ENCODE measurements around the gene ETV6. TPM values are rescaled to one million over a fixed set of nuclear protein-coding genes. Genes with fewer than 3 reads are reported as not detected.

Gene ETV6
- total RNA-seq, 6 experiments from 2014 or later = 7.2 to 28.3 (median 11.0) TPM

GRCh38 chr12:11754256-11754655 is 104.8 kb downstream of the ETV6 start:
- Histone ChIP-seq H3K27me3 (no peaks in the 10 kb centered on the region), H3K4me3 (no peak overlapping the region), H3K27ac (no peak overlapping the region), H3K9me3 (no peaks in the 10 kb centered on the region), H3K36me3 (peaks cover 0 to 10% (median 3%) of the 10 kb centered on the region in 4 donors), H3K4me1 (peaks cover 0 to 8% (median 0%) of the 10 kb centered on the region in 4 donors)
- TF ChIP-seq CTCF (IDR thresholded peaks at IDR 0.05) = no peak
- no peak for TF ChIP-seq POLR2A (IDR thresholded peaks at IDR 0.05)
- intact Hi-C loops (cut with DNase I) = no loop called here
- ATAC-seq (no peak), DNase-seq (no peak)
- WGBS (ENCODE audit: insufficient coverage, low coverage, low lambda C conversion rate, missing lambda C conversion rate) = 69% methylated on average over 4 of the region's 4 CpGs

- DNase-seq = no peak
- no peak overlapping the region for H3K27ac ChIP-seq
- ATAC-seq = no peak
- intact Hi-C loops (cut with DNase I) = no loop called here
- H3K27me3 ChIP-seq = no peaks in the 10 kb centered on the region
- peaks cover 0 to 10% (median 3%) of the 10 kb centered on the region in 4 donors for H3K36me3 ChIP-seq
- H3K4me3 ChIP-seq = no peak overlapping the region
- no peaks in the 10 kb centered on the region for H3K9me3 ChIP-seq
- H3K4me1 ChIP-seq = peaks cover 0 to 8% (median 0%) of the 10 kb centered on the region in 4 donors
- 65% methylated on average over 5 of the region's 5 CpGs for WGBS (ENCODE audit: insufficient coverage, low coverage, low lambda C conversion rate, missing lambda C conversion rate)
- TF ChIP-seq CTCF (IDR thresholded peaks at IDR 0.05) = no peak
- TF ChIP-seq POLR2A (IDR thresholded peaks at IDR 0.05) = no peak
Measured at GRCh38 chr12:11755302-11755930, 105.9 kb downstream of the ETV6 start.

GRCh38 chr12:11756022-11756421 is 106.5 kb downstream of the ETV6 start:
- Histone ChIP-seq H3K27ac (no peak overlapping the region), H3K27me3 (no peaks in the 10 kb centered on the region), H3K9me3 (no peaks in the 10 kb centered on the region), H3K4me1 (peaks cover 0 to 8% (median 0%) of the 10 kb centered on the region in 4 donors), H3K4me3 (no peak overlapping the region), H3K36me3 (peaks cover 0 to 10% (median 3%) of the 10 kb centered on the region in 4 donors)
- WGBS (ENCODE audit: insufficient coverage, low coverage, low lambda C conversion rate, missing lambda C conversion rate) = 60% methylated on average over 2 of the region's 2 CpGs
- intact Hi-C loops (cut with DNase I) = no loop called here
- TF ChIP-seq CTCF (IDR thresholded peaks at IDR 0.05) (no peak), POLR2A (IDR thresholded peaks at IDR 0.05) (no peak)
- DNase-seq (no peak), ATAC-seq (peak in 1 of 4 donors; percentile 19)

DNA sequence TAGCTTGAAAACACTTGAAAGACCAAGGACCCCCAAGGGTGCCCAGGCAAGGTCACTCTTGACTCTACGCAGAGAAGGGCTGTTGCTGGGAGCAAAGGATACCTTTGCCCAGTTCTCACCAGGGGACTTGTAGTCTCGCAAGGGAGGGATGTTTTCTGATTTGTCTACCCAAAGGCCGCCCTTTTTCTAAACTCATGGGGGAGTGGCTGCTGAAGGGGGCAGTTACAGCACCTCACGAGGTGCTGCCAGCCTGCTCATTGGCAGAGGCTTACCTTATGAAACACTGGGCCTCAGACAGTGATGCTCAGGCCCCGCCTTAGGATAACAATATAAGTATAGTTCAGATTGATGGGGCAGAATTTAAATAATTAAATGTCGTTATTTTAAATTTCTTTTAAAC is 107.0 kb downstream of the ETV6 start:
- no peak for ATAC-seq
- WGBS (ENCODE audit: insufficient coverage, low coverage, low lambda C conversion rate, missing lambda C conversion rate) = 93% methylated on average over 3 of the region's 6 CpGs

More for the DNA sequence above, 107.0 kb downstream of the ETV6 start:
- Histone ChIP-seq H3K9me3 (no peaks in the 10 kb centered on the region), H3K4me1 (peaks cover 0 to 8% (median 0%) of the 10 kb centered on the region in 4 donors), H3K27me3 (no peaks in the 10 kb centered on the region), H3K4me3 (no peak overlapping the region), H3K27ac (no peak overlapping the region), H3K36me3 (peaks cover 0 to 10% (median 3%) of the 10 kb centered on the region in 4 donors)
- DNase-seq = no peak
- intact Hi-C loops (cut with DNase I) = no loop called here
- TF ChIP-seq CTCF (IDR thresholded peaks at IDR 0.05) = no peak
- TF ChIP-seq POLR2A (IDR thresholded peaks at IDR 0.05) = no peak

Measured in right lobe of liver (tissue), 6 donors.